GM19455 (cell line): ENCODE results near the gene KNDC1.

Source experiments
- ATAC-seq: cut with Tn5 transposase; IDR thresholded peaks from one replicate; pipeline ENCODE4 v1.9.1; 2021; ENCODE audit not compliant: unreplicated experiment

Gene KNDC1

GRCh38 chr10:133189726-133190125 is 29.7 kb downstream of the KNDC1 start:
- no peak for ATAC-seq

GRCh38 chr10:133190225-133190624 is 30.2 kb downstream of the KNDC1 start:
- no peak for ATAC-seq

GRCh38 chr10:133191651-133192050 is 31.6 kb downstream of the KNDC1 start:
- no peak for ATAC-seq

GRCh38 chr10:133194151-133194550 is 34.1 kb downstream of the KNDC1 start:
- no peak for ATAC-seq

- ATAC-seq = no peak
These were observed 35.1 kb downstream of the KNDC1 start for GRCh38 chr10:133195096-133195495.

- ATAC-seq = no peak
These were observed 35.6 kb downstream of the KNDC1 start for GRCh38 chr10:133195611-133196010.

- ATAC-seq = no peak
These were observed 36.3 kb downstream of the KNDC1 start for GRCh38 chr10:133196221-133196915.

- ATAC-seq = no peak
These were observed 37.1 kb downstream of the KNDC1 start for GRCh38 chr10:133196936-133197758.

- no peak for ATAC-seq
These were observed 37.8 kb downstream of the KNDC1 start for GRCh38 chr10:133197786-133198185.

GRCh38 chr10:133198206-133198605 is 38.2 kb downstream of the KNDC1 start:
- ATAC-seq = no peak

- no peak for ATAC-seq
These were observed 38.8 kb downstream of the KNDC1 start for GRCh38 chr10:133198621-133199487.

GRCh38 chr10:133199488-133199885 is 39.5 kb downstream of the KNDC1 start:
- no peak for ATAC-seq

- no peak for ATAC-seq
These were observed 40.1 kb downstream of the KNDC1 start for GRCh38 chr10:133199992-133200611.

- no peak for ATAC-seq
These were observed 40.6 kb downstream of the KNDC1 start for GRCh38 chr10:133200621-133201031.

- no peak for ATAC-seq
These were observed 41.3 kb downstream of the KNDC1 start for GRCh38 chr10:133201151-133201947.

GRCh38 chr10:133201948-133202725 is 42.1 kb downstream of the KNDC1 start:
- no peak for ATAC-seq

GRCh38 chr10:133202778-133203651 is 43.0 kb downstream of the KNDC1 start:
- no peak for ATAC-seq

GRCh38 chr10:133203652-133204195 is 43.7 kb downstream of the KNDC1 start:
- ATAC-seq = no peak
